Measurements from ENCODE around the gene TMPRSS13.
A peak's percentile ranks its signal among the peaks of the same experiment; 100 is the strongest.
"Not testable (repeated sequence)": the region's sequence is repeated elsewhere in the genome, so short reads cannot be mapped to it uniquely, and the experiment has no call there.

TMPRSS13 gene

GRCh38 chr11:117868815-117869561, 60.2 kb downstream of the TMPRSS13 start:
- H3K27me3 ChIP-seq (ENCODE audit: control insufficient read depth, insufficient read depth, low read length), result no peaks in the 10 kb centered on the region; the same call in 1 of the 2 replicates
- H3K27ac ChIP-seq (ENCODE audit: low read depth, low read length), result peak overlapping the region; percentile 3
- no peak overlapping the region for H3K9ac ChIP-seq (ENCODE audit: low read depth, low read length)

GRCh38 chr11:117868088-117868487, 61.1 kb downstream of the TMPRSS13 start:
- Histone ChIP-seq H3K27me3 (ENCODE audit: control insufficient read depth, insufficient read depth, low read length) (no peaks in the 10 kb centered on the region; the same call in 1 of the 2 replicates), H3K9ac (ENCODE audit: low read depth, low read length) (no peak overlapping the region), H3K36me3 (ENCODE audit: control insufficient read depth, insufficient read depth, low read length) (no peaks in the 10 kb centered on the region)

More at GRCh38 chr11:117868815-117869561, 60.2 kb downstream of the TMPRSS13 start:
- Histone ChIP-seq H3K9me3 (ENCODE audit: control insufficient read depth, insufficient read depth, low read length) (no peaks in the 10 kb centered on the region), H3K4me1 (ENCODE audit: control insufficient read depth, insufficient read depth, low read length) (peaks cover 34% of the 10 kb centered on the region), H3K4me3 (ENCODE audit: low read depth, low read length) (no peak overlapping the region), H3K36me3 (ENCODE audit: control insufficient read depth, insufficient read depth, low read length) (no peaks in the 10 kb centered on the region)

GRCh38 chr11:117866526-117866925, 62.7 kb downstream of the TMPRSS13 start:
- Histone ChIP-seq H3K4me1 (ENCODE audit: control insufficient read depth, insufficient read depth, low read length) (peaks cover 40% of the 10 kb centered on the region), H3K27ac (ENCODE audit: low read depth, low read length) (no peak overlapping the region), H3K27me3 (ENCODE audit: control insufficient read depth, insufficient read depth, low read length) (no peaks in the 10 kb centered on the region), H3K9me3 (ENCODE audit: control insufficient read depth, insufficient read depth, low read length) (no peaks in the 10 kb centered on the region), H3K36me3 (ENCODE audit: control insufficient read depth, insufficient read depth, low read length) (no peaks in the 10 kb centered on the region), H3K9ac (ENCODE audit: low read depth, low read length) (no peak overlapping the region), H3K4me3 (ENCODE audit: low read depth, low read length) (no peak overlapping the region)

More at GRCh38 chr11:117868088-117868487, 61.1 kb downstream of the TMPRSS13 start:
- Histone ChIP-seq H3K4me1 (ENCODE audit: control insufficient read depth, insufficient read depth, low read length) (peaks cover 34% of the 10 kb centered on the region), H3K9me3 (ENCODE audit: control insufficient read depth, insufficient read depth, low read length) (no peaks in the 10 kb centered on the region), H3K4me3 (ENCODE audit: low read depth, low read length) (no peak overlapping the region), H3K27ac (ENCODE audit: low read depth, low read length) (no peak overlapping the region)

GRCh38 chr11:117865546-117865945, 63.7 kb downstream of the TMPRSS13 start:
- H3K9me3 ChIP-seq (ENCODE audit: control insufficient read depth, insufficient read depth, low read length); H3K27me3 ChIP-seq (ENCODE audit: control insufficient read depth, insufficient read depth, low read length); H3K36me3 ChIP-seq (ENCODE audit: control insufficient read depth, insufficient read depth, low read length); H3K9ac ChIP-seq (ENCODE audit: low read depth, low read length); H3K4me3 ChIP-seq (ENCODE audit: low read depth, low read length); H3K27ac ChIP-seq (ENCODE audit: low read depth, low read length): not testable (repeated sequence)
- H3K4me1 ChIP-seq (ENCODE audit: control insufficient read depth, insufficient read depth, low read length), result peaks cover 41% of the 10 kb centered on the region

- no peaks in the 10 kb centered on the region for H3K27me3 ChIP-seq (ENCODE audit: control insufficient read depth, insufficient read depth, low read length)
- no peaks in the 10 kb centered on the region for H3K36me3 ChIP-seq (ENCODE audit: control insufficient read depth, insufficient read depth, low read length)
- no peak overlapping the region for H3K4me3 ChIP-seq (ENCODE audit: low read depth, low read length)
These were observed 65.8 kb downstream of the TMPRSS13 start for GRCh38 chr11:117863383-117863782.

GRCh38 chr11:117862753-117863152, 66.4 kb downstream of the TMPRSS13 start:
- Histone ChIP-seq H3K4me3 (ENCODE audit: low read depth, low read length) (no peak overlapping the region), H3K4me1 (ENCODE audit: control insufficient read depth, insufficient read depth, low read length) (peaks cover 13% of the 10 kb centered on the region), H3K36me3 (ENCODE audit: control insufficient read depth, insufficient read depth, low read length) (no peaks in the 10 kb centered on the region), H3K9ac (ENCODE audit: low read depth, low read length) (no peak overlapping the region), H3K9me3 (ENCODE audit: control insufficient read depth, insufficient read depth, low read length) (no peaks in the 10 kb centered on the region), H3K27me3 (ENCODE audit: control insufficient read depth, insufficient read depth, low read length) (no peaks in the 10 kb centered on the region), H3K27ac (ENCODE audit: low read depth, low read length) (no peak overlapping the region)

More at GRCh38 chr11:117863383-117863782, 65.8 kb downstream of the TMPRSS13 start:
- H3K9ac ChIP-seq (ENCODE audit: low read depth, low read length), result no peak overlapping the region
- H3K4me1 ChIP-seq (ENCODE audit: control insufficient read depth, insufficient read depth, low read length), result peaks cover 20% of the 10 kb centered on the region
- H3K27ac ChIP-seq (ENCODE audit: low read depth, low read length), result no peak overlapping the region
- H3K9me3 ChIP-seq (ENCODE audit: control insufficient read depth, insufficient read depth, low read length), result no peaks in the 10 kb centered on the region

- Histone ChIP-seq H3K36me3 (ENCODE audit: control insufficient read depth, insufficient read depth, low read length) (no peaks in the 10 kb centered on the region), H3K27ac (ENCODE audit: low read depth, low read length) (peak overlapping the region; percentile 67), H3K9me3 (ENCODE audit: control insufficient read depth, insufficient read depth, low read length) (no peaks in the 10 kb centered on the region), H3K27me3 (ENCODE audit: control insufficient read depth, insufficient read depth, low read length) (no peaks in the 10 kb centered on the region), H3K4me3 (ENCODE audit: low read depth, low read length) (no peak overlapping the region), H3K4me1 (ENCODE audit: control insufficient read depth, insufficient read depth, low read length) (peaks cover 12% of the 10 kb centered on the region), H3K9ac (ENCODE audit: low read depth, low read length) (no peak overlapping the region)
These were observed 67.0 kb downstream of the TMPRSS13 start for GRCh38 chr11:117862019-117862725.

GRCh38 chr11:117861151-117862018, 67.8 kb downstream of the TMPRSS13 start:
- no peak overlapping the region for H3K9ac ChIP-seq (ENCODE audit: low read depth, low read length)
- no peaks in the 10 kb centered on the region for H3K9me3 ChIP-seq (ENCODE audit: control insufficient read depth, insufficient read depth, low read length)
- H3K36me3 ChIP-seq (ENCODE audit: control insufficient read depth, insufficient read depth, low read length), result no peaks in the 10 kb centered on the region
- H3K4me1 ChIP-seq (ENCODE audit: control insufficient read depth, insufficient read depth, low read length), result peaks cover 12% of the 10 kb centered on the region
- no peak overlapping the region for H3K4me3 ChIP-seq (ENCODE audit: low read depth, low read length)
- no peaks in the 10 kb centered on the region for H3K27me3 ChIP-seq (ENCODE audit: control insufficient read depth, insufficient read depth, low read length)
- peak overlapping the region; percentile 67 for H3K27ac ChIP-seq (ENCODE audit: low read depth, low read length)

GRCh38 chr11:117860139-117860538, 69.1 kb downstream of the TMPRSS13 start:
- Histone ChIP-seq H3K9ac (ENCODE audit: low read depth, low read length) (no peak overlapping the region), H3K27ac (ENCODE audit: low read depth, low read length) (no peak overlapping the region), H3K36me3 (ENCODE audit: control insufficient read depth, insufficient read depth, low read length) (no peaks in the 10 kb centered on the region), H3K9me3 (ENCODE audit: control insufficient read depth, insufficient read depth, low read length) (no peaks in the 10 kb centered on the region), H3K4me1 (ENCODE audit: control insufficient read depth, insufficient read depth, low read length) (peaks cover 12% of the 10 kb centered on the region), H3K4me3 (ENCODE audit: low read depth, low read length) (no peak overlapping the region), H3K27me3 (ENCODE audit: control insufficient read depth, insufficient read depth, low read length) (no peaks in the 10 kb centered on the region)

- H3K36me3 ChIP-seq (ENCODE audit: control insufficient read depth, insufficient read depth, low read length), result no peaks in the 10 kb centered on the region
- H3K9ac ChIP-seq (ENCODE audit: low read depth, low read length), result no peak overlapping the region
- H3K4me1 ChIP-seq (ENCODE audit: control insufficient read depth, insufficient read depth, low read length), result peaks cover 12% of the 10 kb centered on the region
- H3K9me3 ChIP-seq (ENCODE audit: control insufficient read depth, insufficient read depth, low read length), result no peaks in the 10 kb centered on the region
- no peaks in the 10 kb centered on the region for H3K27me3 ChIP-seq (ENCODE audit: control insufficient read depth, insufficient read depth, low read length)
- no peak overlapping the region for H3K4me3 ChIP-seq (ENCODE audit: low read depth, low read length)
- no peak overlapping the region for H3K27ac ChIP-seq (ENCODE audit: low read depth, low read length)
These were observed 69.6 kb downstream of the TMPRSS13 start for GRCh38 chr11:117859488-117860112.
